CD4-positive, alpha-beta T cell (primary cell): ENCODE measurements around the gene CD9. TPM values are rescaled to one million over a fixed set of nuclear protein-coding genes. Genes with fewer than 3 reads are reported as not detected.

Experiments used
- ATAC-seq: fragments of 200-7000 bp; cut with Tn5 transposase; one replicate; pipeline ENCODE4 v1.10.0; 2022; ENCODE audit warnings: mild to moderate bottlenecking; ENCODE audit not compliant: poor library complexity
- CTCF ChIA-PET: fragments of 350-600 bp; sonication (Branson Sonifier 250); formaldehyde crosslinking; loops from one replicate; lab custom pipeline; 2021; ENCODE audit warnings: antibody characterized with exemption, inconsistent platforms; lab: Charles Lee
- POLR2A ChIA-PET: fragments of 350-600 bp; sonication (Branson Sonifier 250); formaldehyde crosslinking; loops from one replicate; lab custom pipeline; 2021; ENCODE audit warnings: antibody characterized with exemption, inconsistent platforms; lab: Charles Lee
- DNase-seq, 14 experiments: peaks; one replicate each; pipeline ENCODE4 v3.0.0-alpha.2; 2013 to 2020; ENCODE audit warnings: mixed read lengths in 2 of 14
- H3K27ac ChIP-seq, 2 donors: one replicate each; pipeline versions ENCODE4 v1.5.1 to v1.7.0; 2013; ENCODE audit warnings: low read length in 2 of 2, low read depth in 1 of 2, mild to moderate bottlenecking in 1 of 2
- H3K27me3 ChIP-seq, 2 experiments: 1 replicate in 1 of 2; 2 replicates in 1 of 2; pipeline versions ENCODE4 v1.6.1 to v1.7.0; 2013; ENCODE audit warnings: low read length in 2 of 2, control low read depth in 1 of 2, mild to moderate bottlenecking in 1 of 2, moderate library complexity in 1 of 2; ENCODE audit not compliant: insufficient read depth in 2 of 2, control insufficient read depth in 1 of 2
- H3K36me3 ChIP-seq: one replicate; pipeline ENCODE4 v1.6.1; 2013; ENCODE audit warnings: low read length, control low read depth; ENCODE audit not compliant: insufficient read depth
- H3K4me1 ChIP-seq: one replicate; pipeline ENCODE4 v1.6.1; 2013; ENCODE audit warnings: low read length, control low read depth; ENCODE audit not compliant: insufficient read depth
- H3K4me3 ChIP-seq: one replicate; pipeline ENCODE4 v1.5.1; 2013; ENCODE audit warnings: mild to moderate bottlenecking, low read length, moderate library complexity
- H3K9me3 ChIP-seq, 2 experiments: 1 replicate in 1 of 2; 2 replicates in 1 of 2; pipeline versions ENCODE4 v1.6.1 to v1.7.0; 2013; ENCODE audit warnings: low read length in 2 of 2, mild to moderate bottlenecking in 2 of 2, control low read depth in 1 of 2, moderate library complexity in 1 of 2; ENCODE audit not compliant: control insufficient read depth in 1 of 2, insufficient read depth in 1 of 2
- H3K27ac Mint-ChIP-seq: one replicate; pipeline ENCODE4 v1.8.0; 2020; ENCODE audit warnings: mixed read lengths
- H3K27me3 Mint-ChIP-seq: one replicate; pipeline ENCODE4 v1.8.0; 2021; ENCODE audit warnings: mixed read lengths
- H3K36me3 Mint-ChIP-seq: one replicate; pipeline ENCODE4 v1.8.0; 2021; ENCODE audit warnings: low read depth, mixed read lengths
- H3K4me1 Mint-ChIP-seq: one replicate; pipeline ENCODE4 v1.8.0; 2021; ENCODE audit warnings: low read depth, mixed read lengths
- H3K4me3 Mint-ChIP-seq: one replicate; pipeline ENCODE4 v1.8.0; 2020; ENCODE audit warnings: mild to moderate bottlenecking, mixed read lengths
- H3K9me3 Mint-ChIP-seq: one replicate; pipeline ENCODE4 v1.8.0; 2020; ENCODE audit warnings: mixed read lengths
- intact Hi-C, 2 experiments: fragments of 100-400 bp; cut with DNase I in 1 of 2; cut with micrococcal nuclease in 1 of 2; formaldehyde crosslinking; loops; one replicate each; pipeline versions ENCODE4 v1.15.1 to v1.9.0; 2023 to 2025; cut with DNase I, micrococcal nuclease
- total RNA-seq, 174 experiments: library from RNA in 2 of 174; stranded (reverse) in 2 of 174; gene quantifications; one replicate each; pipeline ENCODE4 v1.2.3 and lab custom pipeline; 2021 to 2026
- TF ChIP-seq, protein P1 (sequence below): fragments of 200-600 bp; IDR thresholded peaks from one replicate; pipeline ENCODE4 v1.8.0; 2022; ENCODE audit warnings: antibody characterized with exemption, mild to moderate bottlenecking

The CD9 gene
- total RNA-seq, 2 experiments from 2014 or later = 0.36 to 0.66 TPM

DNA sequence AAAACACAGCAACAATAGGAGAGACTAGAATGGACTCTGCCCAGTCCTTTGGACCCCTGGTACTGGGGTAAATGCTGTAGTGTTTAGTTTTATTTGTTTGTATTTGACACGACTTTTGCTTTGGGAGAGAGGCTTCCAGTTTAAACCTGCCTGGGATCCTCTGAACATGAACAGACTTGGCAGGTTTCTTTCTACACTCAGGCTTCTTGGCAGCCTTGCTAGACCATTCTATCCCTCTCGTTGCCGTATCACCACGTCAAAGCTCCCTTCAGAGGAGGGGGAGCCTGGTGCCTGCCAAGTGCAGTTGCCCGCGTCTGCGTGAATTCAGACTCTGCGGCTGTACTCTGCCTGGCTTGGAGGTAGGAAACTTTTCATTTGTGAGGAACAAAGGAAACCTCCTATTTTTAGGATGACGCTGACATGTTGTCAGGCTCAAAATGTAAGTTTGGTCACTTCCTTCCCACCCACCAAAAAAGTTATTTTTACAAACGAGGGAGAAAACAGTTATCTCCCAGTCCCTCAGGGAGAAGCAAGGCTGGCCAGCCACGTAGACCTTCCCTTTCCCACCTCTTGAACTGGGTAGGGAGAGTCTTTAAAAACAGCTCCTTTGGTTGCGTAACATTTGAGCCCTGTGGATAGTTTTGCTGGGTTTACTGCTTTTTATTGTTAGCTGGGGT, 25.9 kb downstream of the CD9 start:
- H3K4me1 ChIP-seq = peaks cover 20% of the 10 kb centered on the region
- no peak overlapping the region for H3K27ac ChIP-seq
- no peaks in the 10 kb centered on the region for H3K27me3 ChIP-seq
- H3K36me3 ChIP-seq = no peaks in the 10 kb centered on the region
- Mint-ChIP-seq H3K4me1 (peaks cover 14% of the 10 kb centered on the region), H3K27ac (no peak overlapping the region), H3K36me3 (no peaks in the 10 kb centered on the region), H3K27me3 (no peaks in the 10 kb centered on the region), H3K4me3 (no peak overlapping the region), H3K9me3 (no peaks in the 10 kb centered on the region)
- H3K4me3 ChIP-seq = no peak overlapping the region
- CTCF ChIA-PET = no interaction called here
- no peak for DNase-seq
- intact Hi-C loops = no loop called here
- POLR2A ChIA-PET = no interaction called here
- no peaks in the 10 kb centered on the region for H3K9me3 ChIP-seq
- TF ChIP-seq, protein P1, sequence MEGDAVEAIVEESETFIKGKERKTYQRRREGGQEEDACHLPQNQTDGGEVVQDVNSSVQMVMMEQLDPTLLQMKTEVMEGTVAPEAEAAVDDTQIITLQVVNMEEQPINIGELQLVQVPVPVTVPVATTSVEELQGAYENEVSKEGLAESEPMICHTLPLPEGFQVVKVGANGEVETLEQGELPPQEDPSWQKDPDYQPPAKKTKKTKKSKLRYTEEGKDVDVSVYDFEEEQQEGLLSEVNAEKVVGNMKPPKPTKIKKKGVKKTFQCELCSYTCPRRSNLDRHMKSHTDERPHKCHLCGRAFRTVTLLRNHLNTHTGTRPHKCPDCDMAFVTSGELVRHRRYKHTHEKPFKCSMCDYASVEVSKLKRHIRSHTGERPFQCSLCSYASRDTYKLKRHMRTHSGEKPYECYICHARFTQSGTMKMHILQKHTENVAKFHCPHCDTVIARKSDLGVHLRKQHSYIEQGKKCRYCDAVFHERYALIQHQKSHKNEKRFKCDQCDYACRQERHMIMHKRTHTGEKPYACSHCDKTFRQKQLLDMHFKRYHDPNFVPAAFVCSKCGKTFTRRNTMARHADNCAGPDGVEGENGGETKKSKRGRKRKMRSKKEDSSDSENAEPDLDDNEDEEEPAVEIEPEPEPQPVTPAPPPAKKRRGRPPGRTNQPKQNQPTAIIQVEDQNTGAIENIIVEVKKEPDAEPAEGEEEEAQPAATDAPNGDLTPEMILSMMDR = no peak
- ATAC-seq = no peak

DNA sequence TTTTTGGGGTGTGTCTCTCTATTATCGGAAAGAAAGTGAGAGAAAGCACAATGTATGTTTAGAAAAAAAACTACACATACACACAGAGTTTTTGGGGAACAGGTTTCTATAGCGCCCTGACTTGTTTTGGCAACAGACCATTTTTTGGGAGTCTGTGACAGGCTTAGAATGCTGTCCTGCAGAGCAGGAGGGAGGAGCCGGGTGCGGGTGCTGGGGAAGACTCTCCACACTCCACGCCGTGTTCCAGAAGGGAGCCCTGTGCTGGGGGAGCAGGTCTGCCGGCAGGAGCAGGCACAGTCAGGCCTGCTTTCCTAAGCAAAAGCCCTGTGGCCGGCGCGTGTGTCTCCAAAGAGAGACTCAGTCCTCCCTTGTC, 26.5 kb downstream of the CD9 start:
- Mint-ChIP-seq H3K4me3 (no peak overlapping the region), H3K27ac (no peak overlapping the region), H3K27me3 (no peaks in the 10 kb centered on the region), H3K36me3 (no peaks in the 10 kb centered on the region), H3K4me1 (peaks cover 19% of the 10 kb centered on the region), H3K9me3 (no peaks in the 10 kb centered on the region)
- DNase-seq (no peak), ATAC-seq (no peak)
- no peak overlapping the region for H3K27ac ChIP-seq
- TF ChIP-seq, protein P1 = no peak
- POLR2A ChIA-PET = no interaction called here
- intact Hi-C loops = no loop called here
- no peak overlapping the region for H3K4me3 ChIP-seq
- no peaks in the 10 kb centered on the region for H3K36me3 ChIP-seq
- H3K27me3 ChIP-seq = no peaks in the 10 kb centered on the region
- CTCF ChIA-PET = no interaction called here
- peaks cover 25% of the 10 kb centered on the region for H3K4me1 ChIP-seq
- H3K9me3 ChIP-seq = no peaks in the 10 kb centered on the region

DNA sequence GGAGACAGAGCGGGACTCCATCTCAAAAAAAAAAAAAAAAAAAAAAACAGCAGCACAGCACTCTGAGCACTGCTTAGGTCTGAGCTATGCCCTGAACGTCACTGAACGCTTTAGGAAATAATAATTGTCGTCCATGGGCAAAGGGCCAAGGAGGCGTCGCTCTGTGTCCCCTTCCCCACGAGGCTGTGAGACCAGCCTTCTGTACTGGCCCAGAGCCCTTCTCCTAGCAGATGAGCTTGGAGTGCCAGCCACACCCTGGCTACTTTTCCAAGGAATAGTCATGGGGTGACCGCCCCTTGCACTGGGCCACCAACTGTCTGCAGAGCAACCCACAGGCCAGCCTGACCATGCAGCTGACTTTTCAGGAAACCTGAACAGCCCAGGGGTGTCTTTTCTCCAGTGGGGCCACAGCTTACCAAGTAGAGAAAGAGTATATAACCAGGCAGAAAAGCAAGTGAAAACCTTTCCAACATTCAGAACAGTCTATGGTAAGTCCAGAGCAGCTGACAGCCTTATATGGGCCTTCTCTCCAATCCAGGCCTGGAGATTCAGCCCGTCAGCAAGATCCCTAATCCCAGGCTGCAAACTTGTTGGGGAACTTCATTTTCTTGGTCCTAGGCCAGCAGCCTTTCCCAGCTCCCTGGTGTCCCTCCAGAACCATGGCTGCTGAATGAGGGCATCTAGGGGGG, 28.5 kb downstream of the CD9 start:
- Histone ChIP-seq H3K27ac (no peak overlapping the region), H3K36me3 (no peaks in the 10 kb centered on the region), H3K27me3 (no peaks in the 10 kb centered on the region), H3K4me1 (peaks cover 36% of the 10 kb centered on the region), H3K9me3 (no peaks in the 10 kb centered on the region), H3K4me3 (no peak overlapping the region)
- H3K27ac Mint-ChIP-seq = peak overlapping the region; percentile 36
- no peaks in the 10 kb centered on the region for H3K36me3 Mint-ChIP-seq
- DNase-seq (no peak), ATAC-seq (no peak)
- POLR2A ChIA-PET = no interaction called here
- CTCF ChIA-PET = interaction anchor here (1.1 kb wide), 1 partner anchor 33 kb away, joined by 3 read pairs; no protein-coding TSS in a partner anchor
- intact Hi-C loops = no loop called here
- peaks cover 38% of the 10 kb centered on the region for H3K4me1 Mint-ChIP-seq
- TF ChIP-seq, protein P1 = no peak
- H3K27me3 Mint-ChIP-seq = no peaks in the 10 kb centered on the region
- no peak overlapping the region for H3K4me3 Mint-ChIP-seq
- H3K9me3 Mint-ChIP-seq = no peaks in the 10 kb centered on the region
